HepG2 (cell line): ENCODE results near the gene ZCCHC3. TPM values are rescaled to one million over a fixed set of nuclear protein-coding genes. Genes with fewer than 3 reads are reported as not detected.

Source experiments
- CHD4 ChIP-seq: fragments of 200-600 bp; sonication (generic); IDR thresholded peaks from 2 replicates; pipeline ENCODE4 v1.7.0; 2017; ENCODE audit warnings: mild to moderate bottlenecking, low read length, borderline replicate concordance
- MBNL3 ChIP-seq: fragments of 250-450 bp; sonication (Bioruptor Pico); conservative IDR thresholded peaks from 2 replicates; pipeline ENCODE4 v1.8.0; 2022; ENCODE audit warnings: mild to moderate bottlenecking, inconsistent platforms
- MEIS2 ChIP-seq: sonication (generic); formaldehyde crosslinking; IDR thresholded peaks from 2 replicates; pipeline ENCODE4 v1.9.0; 2021; ENCODE audit warnings: mild to moderate bottlenecking, missing genetic modification reagents
- MLX ChIP-seq: IDR thresholded peaks from 2 replicates; pipeline ENCODE4 v1.6.1; 2016
- RBM22 ChIP-seq: fragments of 200-400 bp; formaldehyde crosslinking; optimal IDR thresholded peaks from 2 replicates; pipeline ENCODE3; 2017; ENCODE audit warnings: mild to moderate bottlenecking, low read length, moderate library complexity
- SIX4 ChIP-seq: sonication (generic); formaldehyde crosslinking; IDR thresholded peaks from 2 replicates; pipeline ENCODE4 v1.4.0; 2020; ENCODE audit warnings: missing genetic modification reagents
- SNAPC2 ChIP-seq: sonication (generic); formaldehyde crosslinking; IDR thresholded peaks from 2 replicates; pipeline ENCODE4 v1.8.1; 2022; ENCODE audit warnings: mild to moderate bottlenecking, missing genetic modification reagents
- TFDP2 ChIP-seq: sonication (generic); formaldehyde crosslinking; IDR thresholded peaks from 2 replicates; pipeline ENCODE4 v1.4.0; 2020; ENCODE audit warnings: missing genetic modification reagents
- XBP1 ChIP-seq: sonication (generic); formaldehyde crosslinking; IDR thresholded peaks from 2 replicates; pipeline ENCODE4 v1.5.0; 2020; ENCODE audit warnings: missing genetic modification reagents
- YEATS4 ChIP-seq: sonication (generic); formaldehyde crosslinking; IDR thresholded peaks from 2 replicates; pipeline ENCODE4 v1.4.0; 2020; ENCODE audit warnings: missing genetic modification reagents, borderline replicate concordance
- ZGPAT ChIP-seq: IDR thresholded peaks from 2 replicates; pipeline ENCODE4 v1.6.1; 2016; ENCODE audit warnings: mild to moderate bottlenecking
- ZNF407 ChIP-seq: sonication (generic); formaldehyde crosslinking; IDR thresholded peaks from one replicate; pipeline ENCODE4 v1.5.1; 2020; ENCODE audit warnings: mild to moderate bottlenecking, missing genetic modification reagents; ENCODE audit errors: not compliant biosample characterization
- ZNF468 ChIP-seq: sonication (generic); formaldehyde crosslinking; IDR thresholded peaks from 2 replicates; pipeline ENCODE4 v1.8.0; 2022; ENCODE audit warnings: mild to moderate bottlenecking, moderate library complexity, missing genetic modification reagents
- ZNF546 ChIP-seq: sonication (generic); formaldehyde crosslinking; conservative IDR thresholded peaks from 2 replicates; pipeline ENCODE4 v1.8.1; 2023; ENCODE audit warnings: mild to moderate bottlenecking, missing genetic modification reagents
- ZNF549 ChIP-seq: sonication (generic); formaldehyde crosslinking; IDR thresholded peaks from 2 replicates; pipeline ENCODE4 v1.5.0; 2020; ENCODE audit warnings: missing genetic modification reagents
- ZNF562 ChIP-seq: sonication (generic); formaldehyde crosslinking; IDR thresholded peaks from 2 replicates; pipeline ENCODE4 v1.8.0; 2022; ENCODE audit warnings: missing genetic modification reagents, borderline replicate concordance
- ZNF564 ChIP-seq: sonication (generic); formaldehyde crosslinking; IDR thresholded peaks from 2 replicates; pipeline ENCODE4 v1.8.1; 2023; ENCODE audit warnings: mild to moderate bottlenecking, missing genetic modification reagents
- polyA plus RNA-seq, 8 experiments: library from polyadenylated mRNA; depleted of rRNA in 3 of 8; stranded (reverse) in 7 of 8; unstranded in 1 of 8; fragments of >200 nt; fragmentation: Illumina TruSeq in 4 of 8; extraction: Trizol in 4 of 8; gene quantifications; 2 replicates each; pipeline versions ENCODE4 v1.2.1 to v1.2.3, GENCODE V29; 2011 to 2016; ENCODE audit warnings: low read depth in 4 of 8, missing spikeins in 1 of 8, mixed read lengths in 1 of 8; ENCODE audit not compliant: insufficient read depth in 1 of 8
- total RNA-seq, 5 experiments: library from RNA; depleted of rRNA; stranded (reverse); fragments of >200 nt; fragmentation: Illumina TruSeq; extraction: Trizol; gene quantifications; 2 replicates each; pipeline ENCODE4 v1.2.3, GENCODE V29; 2016; ENCODE audit warnings: low read depth in 1 of 5

The ZCCHC3 gene
- total and polyA plus RNA-seq, 2 of the 13 experiments (the other 11 are each of a cell fraction or from before 2014, with no cell fraction given) = 46.6 to 63.0 TPM

- TF ChIP-seq SNAPC2 (CRISPR knock-in tag) (0 out of 2 replicates have a peak, but pooled peaks have one; percentile 62), CHD4 (peak; percentile 85), SIX4 (CRISPR knock-in tag) (peak; percentile 78), ZNF407 (CRISPR knock-in tag) (peak; percentile 99), MLX (CRISPR knock-in tag) (peak; percentile 96), RBM22 (peak; percentile 53), ZNF562 (CRISPR knock-in tag) (peak; percentile 61; the same call in 1 of the 2 replicates), XBP1 (CRISPR knock-in tag) (peak; percentile 72; the same call in 1 of the 2 replicates), ZGPAT (CRISPR knock-in tag) (peak; percentile 98), ZNF564 (CRISPR knock-in tag) (peak; percentile 96), TFDP2 (peak; percentile 96), ZNF549 (peak; percentile 66), MBNL3 (CRISPR knock-in tag) (no peak; the same call in 1 of the 2 replicates), ZNF546 (CRISPR knock-in tag) (peak; percentile 99), YEATS4 (CRISPR knock-in tag) (peak; percentile 100), ZNF468 (peak; percentile 94), MEIS2 (peak; percentile 98)
Measured at GRCh38 chr20:324177-325044, 27.0 kb downstream of the ZCCHC3 start (continued).
